ENCODE data around the gene JAKMIP2. TPM values are rescaled to one million over a fixed set of nuclear protein-coding genes. Genes with fewer than 3 reads are reported as not detected.

Gene JAKMIP2
- total RNA-seq, 2 experiments from 2014 or later = 1.3 to 1.9 TPM

GRCh38 chr5:147712019-147712418, 70.5 kb downstream of the JAKMIP2 start:
- CTCF ChIA-PET = no interaction called here
- POLR2A ChIA-PET = no interaction called here

GRCh38 chr5:147711019-147711418, 71.5 kb downstream of the JAKMIP2 start:
- ChIA-PET POLR2A (no interaction called here), CTCF (no interaction called here)

GRCh38 chr5:147708708-147709107, 73.8 kb downstream of the JAKMIP2 start:
- ChIA-PET POLR2A (no interaction called here), CTCF (no interaction called here)

GRCh38 chr5:147704544-147704943, 78.0 kb downstream of the JAKMIP2 start:
- ChIA-PET POLR2A (no interaction called here), CTCF (no interaction called here)

GRCh38 chr5:147701468-147701867, 81.1 kb downstream of the JAKMIP2 start:
- CTCF ChIA-PET = no interaction called here

GRCh38 chr5:147699496-147700088, 82.9 kb downstream of the JAKMIP2 start:
- ChIA-PET CTCF (no interaction called here), POLR2A (no interaction called here)

More at GRCh38 chr5:147701468-147701867, 81.1 kb downstream of the JAKMIP2 start:
- POLR2A ChIA-PET = no interaction called here

- POLR2A ChIA-PET = no interaction called here
- CTCF ChIA-PET = no interaction called here
Measured at GRCh38 chr5:147697380-147697779, 85.1 kb downstream of the JAKMIP2 start.

GRCh38 chr5:147694772-147695171, 87.8 kb downstream of the JAKMIP2 start:
- POLR2A ChIA-PET = no interaction called here
- CTCF ChIA-PET = no interaction called here

- ChIA-PET POLR2A (no interaction called here), CTCF (no interaction called here)
Measured at GRCh38 chr5:147693233-147693632, 89.3 kb downstream of the JAKMIP2 start.

GRCh38 chr5:147691130-147691529, 91.4 kb downstream of the JAKMIP2 start:
- ChIA-PET POLR2A (no interaction called here), CTCF (no interaction called here)

GRCh38 chr5:147690595-147690994, 91.9 kb downstream of the JAKMIP2 start:
- POLR2A ChIA-PET = no interaction called here
- CTCF ChIA-PET = no interaction called here

GRCh38 chr5:147689426-147689825, 93.1 kb downstream of the JAKMIP2 start:
- ChIA-PET POLR2A (no interaction called here), CTCF (no interaction called here)

GRCh38 chr5:147688656-147689356, 93.7 kb downstream of the JAKMIP2 start:
- ChIA-PET POLR2A (no interaction called here), CTCF (no interaction called here)

- POLR2A ChIA-PET = no interaction called here
- CTCF ChIA-PET = no interaction called here
Measured at GRCh38 chr5:147687118-147687517, 95.4 kb downstream of the JAKMIP2 start.

GRCh38 chr5:147686421-147686820, 96.1 kb downstream of the JAKMIP2 start:
- ChIA-PET CTCF (no interaction called here), POLR2A (no interaction called here)

- POLR2A ChIA-PET = no interaction called here
- CTCF ChIA-PET = no interaction called here
Measured at GRCh38 chr5:147685993-147686392, 96.5 kb downstream of the JAKMIP2 start.

GRCh38 chr5:147675168-147675567, 107.4 kb downstream of the JAKMIP2 start:
- CTCF ChIA-PET = no interaction called here

GRCh38 chr5:147674411-147674810, 108.1 kb downstream of the JAKMIP2 start:
- ChIA-PET POLR2A (no interaction called here), CTCF (no interaction called here)

More at GRCh38 chr5:147675168-147675567, 107.4 kb downstream of the JAKMIP2 start:
- POLR2A ChIA-PET = no interaction called here

- CTCF ChIA-PET = no interaction called here
Measured at GRCh38 chr5:147673791-147674190, 108.7 kb downstream of the JAKMIP2 start.

GRCh38 chr5:147673266-147673665, 109.3 kb downstream of the JAKMIP2 start:
- POLR2A ChIA-PET = no interaction called here
- CTCF ChIA-PET = no interaction called here

More at GRCh38 chr5:147673791-147674190, 108.7 kb downstream of the JAKMIP2 start:
- POLR2A ChIA-PET = no interaction called here

GRCh38 chr5:147671365-147671764, 111.2 kb downstream of the JAKMIP2 start:
- ChIA-PET POLR2A (no interaction called here), CTCF (no interaction called here)

GRCh38 chr5:147670815-147671214, 111.7 kb downstream of the JAKMIP2 start:
- CTCF ChIA-PET = no interaction called here
- POLR2A ChIA-PET = no interaction called here

Measured in activated CD8-positive, alpha-beta memory T cell treated with anti-CD3 and anti-CD28 coated beads for 36 hours (primary cell).